CD4-positive, alpha-beta T cell treated with Interleukin-10 for 1 hour (primary cell): ENCODE results near the gene B3GLCT.
"Not testable (repeated sequence)": the region's sequence is repeated elsewhere in the genome, so short reads cannot be mapped to it uniquely, and the experiment has no call there.

ENCODE experiments used
- DNase-seq: peaks from one replicate; pipeline ENCODE4 v3.0.0-alpha.2; 2020

Gene B3GLCT

DNA sequence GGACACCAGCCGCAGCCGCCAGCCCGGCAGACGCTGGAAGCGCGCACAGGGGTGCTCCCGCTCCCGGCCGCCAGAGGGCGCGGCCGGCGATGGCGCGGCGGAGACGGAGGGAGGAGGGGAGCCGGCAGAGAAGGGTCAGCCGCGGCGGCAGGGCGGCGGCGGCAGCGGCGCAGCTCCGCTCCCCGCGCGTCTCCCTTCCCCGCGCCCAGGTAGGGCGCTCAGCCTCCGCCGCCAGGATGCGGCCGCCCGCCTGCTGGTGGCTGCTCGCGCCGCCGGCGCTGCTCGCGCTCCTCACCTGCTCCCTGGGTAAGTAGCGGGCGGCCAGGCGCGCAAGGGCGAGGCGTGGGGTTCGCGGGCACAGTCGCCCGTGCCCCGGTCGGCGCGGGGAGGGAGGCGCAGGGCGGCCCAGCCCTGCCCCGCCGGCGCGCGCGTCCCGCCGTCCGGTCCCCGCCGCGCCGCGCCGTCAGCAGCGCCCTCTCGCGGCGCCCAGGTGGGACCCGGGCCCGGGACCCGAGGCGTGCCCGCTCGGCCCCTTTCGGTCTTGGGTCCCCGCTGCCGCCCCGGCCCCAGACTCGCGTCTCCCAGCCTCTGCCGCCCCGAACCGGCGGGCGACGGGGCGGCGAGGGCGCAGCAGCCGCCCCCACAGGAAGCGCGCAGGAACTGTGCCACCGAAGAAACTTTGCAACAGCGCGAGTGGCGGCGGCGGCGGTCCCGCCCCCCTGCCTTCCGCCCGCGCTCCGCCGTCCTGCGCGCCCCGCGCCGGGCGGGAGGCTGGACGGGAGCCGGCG, at the start of gene B3GLCT:
Gene B3GLCT (plus strand): TSS at position 127 of the 788 bp plus-strand sequence. CDS start 110 bp downstream, at position 237.
- peak; percentile 85 for DNase-seq

GRCh38 chr13:31150315-31150985, 49.3 kb upstream of the B3GLCT start:
- no peak for DNase-seq

DNA sequence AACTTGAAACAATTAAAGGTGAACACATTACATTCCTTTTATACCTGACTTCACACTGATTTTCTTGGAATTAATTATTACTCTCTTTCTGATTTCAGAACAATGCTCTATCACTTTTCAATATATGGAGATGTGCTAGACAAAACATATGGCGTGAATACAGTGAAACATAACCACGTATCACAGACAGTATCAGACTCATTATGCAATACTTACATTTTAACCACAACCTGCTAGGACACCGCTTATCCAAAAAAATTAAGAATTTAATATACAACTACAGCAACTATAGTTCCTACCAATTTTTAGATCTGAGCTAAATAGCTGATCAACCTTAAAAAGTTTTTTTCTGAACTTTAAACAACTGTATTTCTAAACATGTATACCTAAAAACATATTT, 47.9 kb upstream of the B3GLCT start:
- no peak for DNase-seq

GRCh38 chr13:31154939-31155338, 44.8 kb upstream of the B3GLCT start:
- no peak for DNase-seq

GRCh38 chr13:31159306-31159705, 40.5 kb upstream of the B3GLCT start:
- DNase-seq, result no peak

GRCh38 chr13:31160857-31161556, 38.8 kb upstream of the B3GLCT start:
- DNase-seq, result peak; percentile 67

GRCh38 chr13:31161557-31162150, 38.1 kb upstream of the B3GLCT start, which contains the start of gene HSPH1:
Gene HSPH1 (minus strand): TSS chr13:31161904. CDS start chr13:31161582, 322 bp downstream.
- DNase-seq, result peak; percentile 99

- peak; percentile 98 for DNase-seq
Observed at GRCh38 chr13:31162151-31163008, 37.4 kb upstream of the B3GLCT start.

DNA sequence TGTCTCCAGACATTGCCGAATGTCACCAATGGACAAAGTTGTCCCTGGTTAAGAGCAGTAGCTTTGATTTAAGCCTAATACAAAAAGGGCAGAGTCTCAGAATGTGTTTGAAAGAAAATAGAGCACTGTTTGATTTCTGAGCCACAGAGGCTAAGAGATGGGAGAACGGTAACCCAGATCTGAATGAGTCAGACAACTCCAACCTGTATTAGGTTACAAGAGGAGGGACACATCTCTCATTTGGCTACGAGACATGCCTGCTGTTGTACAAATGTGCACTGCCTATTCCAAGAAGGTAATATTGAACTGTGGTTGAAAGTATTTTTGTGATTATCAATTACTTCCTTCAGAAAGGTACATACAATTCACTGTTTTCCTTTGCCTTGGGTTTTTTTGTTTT, 33.2 kb upstream of the B3GLCT start:
- DNase-seq, result no peak

DNA sequence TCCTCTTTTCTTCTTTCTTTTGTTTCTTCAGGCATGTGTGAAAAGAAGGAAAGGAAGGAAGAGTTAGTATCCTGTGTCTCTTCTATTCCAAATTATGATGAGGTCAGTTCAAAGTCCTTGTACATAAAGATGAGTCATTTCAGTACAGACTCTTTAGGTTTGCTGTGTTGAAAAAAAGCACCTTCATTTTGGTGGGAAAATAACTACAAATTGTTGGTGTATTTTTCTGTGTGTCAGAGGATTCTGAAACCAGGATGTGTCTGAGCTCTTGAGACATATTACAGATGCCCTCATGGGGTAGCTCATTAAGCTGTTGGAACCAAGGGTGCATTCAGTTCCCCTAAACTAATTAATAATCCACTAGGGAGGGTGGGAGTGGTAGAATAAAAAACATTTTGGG, 32.3 kb upstream of the B3GLCT start:
- DNase-seq, result no peak

GRCh38 chr13:31168166-31168565, 31.6 kb upstream of the B3GLCT start:
- DNase-seq, result no peak

GRCh38 chr13:31168736-31169135, 31.0 kb upstream of the B3GLCT start:
- DNase-seq, result no peak

- no peak for DNase-seq
Observed at GRCh38 chr13:31172001-31172400, 27.8 kb upstream of the B3GLCT start.

DNA sequence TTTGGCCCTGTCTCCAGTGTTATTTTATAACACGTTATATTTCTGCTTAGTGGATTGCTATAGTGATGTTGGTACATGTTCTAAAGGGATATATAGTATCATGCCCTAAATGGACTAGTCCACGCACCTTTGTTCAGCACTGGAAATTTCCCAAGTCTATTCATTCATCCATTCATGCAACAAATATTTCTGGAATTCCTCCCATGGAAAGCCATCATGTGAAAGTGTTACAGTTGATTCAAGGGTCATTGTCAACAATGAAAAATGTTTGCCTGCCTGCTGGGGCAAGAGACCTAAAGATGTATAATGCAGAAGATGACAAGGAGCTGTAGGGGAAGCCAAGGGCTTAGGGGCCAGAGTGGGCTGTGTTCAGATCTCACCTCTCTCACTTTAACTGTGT, 27.2 kb upstream of the B3GLCT start:
- no peak for DNase-seq

- no peak for DNase-seq
Observed at GRCh38 chr13:31174018-31174417, 25.8 kb upstream of the B3GLCT start.

GRCh38 chr13:31175847-31176532, 23.8 kb upstream of the B3GLCT start:
- DNase-seq, result no peak

DNA sequence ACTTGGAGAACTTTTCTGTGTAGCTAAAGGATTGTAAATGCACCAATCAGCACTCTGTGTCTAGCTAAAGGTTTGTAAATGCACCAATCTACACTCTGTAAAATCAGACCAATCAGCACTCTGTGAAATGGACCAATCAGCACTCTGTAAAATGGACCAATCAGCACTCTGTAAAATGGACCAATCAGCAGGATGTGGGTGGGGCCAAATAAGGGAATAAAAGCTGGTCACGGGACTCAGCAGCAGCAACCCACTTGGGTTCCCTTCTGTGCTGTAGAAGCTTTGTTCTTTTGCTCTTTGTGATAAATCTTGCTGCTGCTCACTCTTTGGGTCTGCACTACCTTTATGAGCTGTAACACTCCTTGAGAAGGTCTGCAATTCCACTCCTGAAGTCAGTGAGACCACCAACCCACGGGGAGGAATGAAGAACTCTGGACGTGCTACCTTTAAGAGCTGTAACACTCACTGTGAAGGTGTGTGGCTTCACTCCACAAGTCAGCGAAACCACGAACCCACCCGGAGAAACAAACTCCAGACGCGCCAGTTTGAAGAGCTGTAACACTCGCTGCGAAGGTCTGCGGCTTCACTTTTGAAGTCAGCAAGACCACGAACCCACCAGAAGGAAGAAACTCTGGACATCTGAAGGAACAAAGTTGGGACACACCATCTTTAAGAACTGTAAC, 21.8 kb upstream of the B3GLCT start:
- DNase-seq, result not testable (repeated sequence)

DNA sequence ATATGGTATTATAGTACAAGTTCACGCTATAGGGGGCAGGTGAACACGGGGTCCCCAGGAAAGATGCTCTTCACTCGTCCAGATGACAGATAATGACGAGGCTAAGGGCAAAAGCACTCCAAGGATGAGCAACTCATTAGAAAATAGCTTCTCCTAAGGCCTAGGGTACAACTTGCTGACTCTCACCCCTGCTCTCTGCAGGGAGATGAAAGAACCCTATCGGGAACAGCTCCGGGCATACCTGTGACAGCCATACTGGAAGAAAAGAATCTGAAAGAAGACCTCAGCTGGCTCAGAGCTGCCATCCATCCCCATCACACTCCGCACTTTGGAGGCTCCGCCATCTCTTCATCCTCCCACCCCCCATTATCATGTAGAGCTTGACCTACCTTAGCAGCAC, 20.5 kb upstream of the B3GLCT start:
- no peak for DNase-seq

- no peak for DNase-seq
Observed at GRCh38 chr13:31179754-31180153, 20.0 kb upstream of the B3GLCT start.

DNA sequence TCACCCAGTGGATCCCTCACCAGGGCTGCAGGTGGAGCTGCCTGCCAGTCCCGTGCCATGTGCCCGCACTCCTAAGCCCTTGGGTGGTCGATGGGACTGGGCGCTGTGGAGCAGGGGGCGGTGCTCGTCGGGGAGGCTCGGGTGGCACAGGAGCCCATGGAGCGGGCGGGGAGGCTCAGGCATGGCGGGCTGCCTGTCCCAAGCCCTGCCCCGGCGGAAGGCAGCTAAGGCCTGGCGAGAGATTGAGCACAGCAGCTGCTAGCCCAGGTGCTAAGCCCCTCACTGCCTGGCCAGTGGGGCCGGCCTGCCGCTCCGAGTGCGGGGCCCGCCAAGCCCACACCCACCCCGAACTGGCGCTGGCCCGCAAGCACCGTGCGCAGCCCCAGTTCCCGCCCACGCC, 16.8 kb upstream of the B3GLCT start:
- DNase-seq, result no peak

- DNase-seq, result no peak
Observed at GRCh38 chr13:31184451-31184850, 15.3 kb upstream of the B3GLCT start.
